K562 (cell line): ENCODE data around the gene SLC29A3. TPM values are rescaled to one million over a fixed set of nuclear protein-coding genes. Genes with fewer than 3 reads are reported as not detected.
A peak's percentile ranks its signal among the peaks of the same experiment; 100 is the strongest.

ENCODE experiments used
- AFF1 ChIP-seq, 2 experiments: fragments of 450-650 bp; IDR thresholded peaks; 2 replicates each; pipeline ENCODE4 v1.6.1; 2018; ENCODE audit warnings: mild to moderate bottlenecking in 2 of 2, low read depth in 1 of 2; ENCODE audit not compliant: partially characterized antibody in 2 of 2
- HMG20A ChIP-seq: fragments of 450-650 bp; formaldehyde crosslinking; conservative IDR thresholded peaks from 2 replicates; pipeline ENCODE4 v1.4.0; 2020; ENCODE audit warnings: mild to moderate bottlenecking, mixed read lengths
- HNRNPL ChIP-seq: fragments of 200-400 bp; formaldehyde crosslinking; IDR thresholded peaks from 2 replicates; pipeline ENCODE4 v1.6.1; 2017; ENCODE audit warnings: low read depth, mild to moderate bottlenecking, low read length
- IRF9 ChIP-seq: fragments of 450-650 bp; IDR thresholded peaks from 2 replicates; pipeline ENCODE4 v1.6.1; 2016; ENCODE audit warnings: missing biosample characterization, missing genetic modification characterization
- YBX1 ChIP-seq: fragments of 450-650 bp; IDR thresholded peaks from 2 replicates; pipeline ENCODE4 v1.7.1; 2016; ENCODE audit warnings: mild to moderate bottlenecking
- ZBTB33 ChIP-seq: sonication (generic); formaldehyde crosslinking; IDR thresholded peaks from 2 replicates; pipeline ENCODE4 v1.8.1; 2023; ENCODE audit warnings: mild to moderate bottlenecking, missing genetic modification reagents
- polyA plus RNA-seq, 8 experiments: library from polyadenylated mRNA; depleted of rRNA in 4 of 8; stranded (reverse) in 5 of 8; unstranded in 3 of 8; fragments of >200 nt; fragmentation: Nextera tagmentation in 2 of 8; fragmentation: Illumina TruSeq in 1 of 8; extraction: Ambion mirVana in 2 of 8; extraction: Trizol in 1 of 8; gene quantifications; 2 replicates each; pipeline versions ENCODE4 v1.2.1 to v1.2.3, GENCODE V29; 2011 to 2014; ENCODE audit warnings: inconsistent platforms in 1 of 8, missing spikeins in 1 of 8
- total RNA-seq, 7 experiments: library from RNA; depleted of rRNA in 6 of 7; stranded (reverse); fragments of >200 nt in 6 of 7; fragmentation: Illumina TruSeq in 2 of 7; extraction: Trizol in 2 of 7; gene quantifications; 2 replicates each; pipeline versions ENCODE4 v1.2.1 to v1.2.3, GENCODE V29; 2011 to 2021; ENCODE audit warnings: low replicate concordance in 1 of 7

The SLC29A3 gene
- total and polyA plus RNA-seq, 9 of the 15 experiments (the other 6 are each of a cell fraction or from before 2014, with no cell fraction given), result 2.1 to 10.7 (median 4.6) TPM

- TF ChIP-seq AFF1 (IDR thresholded peaks at IDR 0.05; ENCODE audit: low read depth in 1 of 2, partially characterized antibody in 2 of 2) (no peak), ZBTB33 (0 out of 2 replicates have a peak, but pooled peaks have one; percentile 16), HNRNPL (no peak), IRF9 (tag) (no peak), YBX1 (no peak), HMG20A (CRISPR knock-in tag) (no peak)
Measured at GRCh38 chr10:71383972-71384687, 65.1 kb downstream of the SLC29A3 start (continued).
